Mesendoderm (in vitro differentiated cells): ENCODE results near the gene RELL1.
A peak's percentile ranks its signal among the peaks of the same experiment; 100 is the strongest.

ENCODE experiments used
- DNase-seq: peaks from one replicate; pipeline ENCODE4 v3.0.0; 2013
- H2AK5ac ChIP-seq: 2 replicates; pipeline ENCODE4 v1.6.1; 2013; ENCODE audit warnings: low read length, inconsistent platforms
- H2BK120ac ChIP-seq: 2 replicates; pipeline ENCODE4 v1.6.1; 2013; ENCODE audit warnings: low read depth, mild to moderate bottlenecking, low read length, moderate library complexity, mixed read lengths
- H2BK15ac ChIP-seq: replicated peaks from 2 replicates; pipeline ENCODE4 v1.6.1; 2013; ENCODE audit warnings: low read depth, mild to moderate bottlenecking, moderate library complexity
- H2BK5ac ChIP-seq: 2 replicates; pipeline ENCODE4 v1.6.1; 2013; ENCODE audit warnings: low read length, inconsistent platforms
- H3K18ac ChIP-seq: 2 replicates; pipeline ENCODE4 v1.6.1; 2013; ENCODE audit warnings: mild to moderate bottlenecking, low read length, mixed read lengths
- H3K23ac ChIP-seq: one replicate; pipeline ENCODE4 v1.6.1; 2013; ENCODE audit warnings: low read length
- H3K27ac ChIP-seq: 2 replicates; pipeline ENCODE4 v1.5.1; 2013; ENCODE audit warnings: low read depth, mild to moderate bottlenecking, inconsistent platforms, low read length, moderate library complexity
- H3K27me3 ChIP-seq: 2 replicates; pipeline ENCODE4 v1.6.1; 2013; ENCODE audit warnings: low read length, control low read depth, mild to moderate bottlenecking, inconsistent platforms; ENCODE audit not compliant: insufficient read depth, poor library complexity
- H3K36me3 ChIP-seq: 2 replicates; pipeline ENCODE4 v1.6.1; 2013; ENCODE audit warnings: low read length, inconsistent platforms; ENCODE audit not compliant: control insufficient read depth, insufficient read depth
- H3K4ac ChIP-seq: one replicate; pipeline ENCODE4 v1.6.1; 2013; ENCODE audit warnings: low read depth, mild to moderate bottlenecking, low read length, moderate library complexity
- H3K4me1 ChIP-seq: 2 replicates; pipeline ENCODE4 v1.6.1; 2013; ENCODE audit warnings: low read depth, low read length, inconsistent platforms; ENCODE audit not compliant: control insufficient read depth
- H3K4me2 ChIP-seq: 2 replicates; pipeline ENCODE4 v1.6.1; 2013; ENCODE audit warnings: low read length
- H3K4me3 ChIP-seq: 2 replicates; pipeline ENCODE4 v1.5.1; 2013; ENCODE audit warnings: mild to moderate bottlenecking, low read length
- H3K56ac ChIP-seq: one replicate; pipeline ENCODE4 v1.6.1; 2013; ENCODE audit warnings: low read length
- H3K79me1 ChIP-seq: 2 replicates; pipeline ENCODE4 v1.6.1; 2013; ENCODE audit warnings: low read length, inconsistent platforms
- H3K79me2 ChIP-seq: 2 replicates; pipeline ENCODE4 v1.6.1; 2013; ENCODE audit warnings: mild to moderate bottlenecking, low read length; ENCODE audit not compliant: control insufficient read depth, insufficient read depth
- H3K9ac ChIP-seq: 2 replicates; pipeline ENCODE4 v1.6.1; 2013; ENCODE audit warnings: low read length, inconsistent platforms
- H4K5ac ChIP-seq: one replicate; pipeline ENCODE4 v1.6.1; 2013; ENCODE audit warnings: low read length
- H4K8ac ChIP-seq: one replicate; pipeline ENCODE4 v1.6.1; 2013; ENCODE audit warnings: low read depth, mild to moderate bottlenecking, control low read depth, low read length, moderate library complexity
- WGBS: extraction: QIAGEN DNeasy Blood & Tissue Kit; methylation state at CpG from one replicate; pipeline ENCODE4 v1.1.7; 2013; ENCODE audit warnings: low lambda C conversion rate, missing lambda C conversion rate; ENCODE audit not compliant: insufficient coverage; ENCODE audit errors: extremely low coverage; 5-methylcytosine and 5-hydroxymethylcytosine counted together

Gene RELL1

GRCh38 chr4:37663552-37663951, 22.6 kb downstream of the RELL1 start:
- Histone ChIP-seq H4K5ac (no peak overlapping the region), H3K4me1 (peaks cover 23% of the 10 kb centered on the region), H3K79me1 (peaks cover 5% of the 10 kb centered on the region), H4K8ac (no peak overlapping the region), H3K27ac (no peak overlapping the region), H3K23ac (peak overlapping the region; percentile 60), H3K4ac (no peak overlapping the region), H2AK5ac (no peak overlapping the region), H3K36me3 (no peaks in the 10 kb centered on the region), H3K27me3 (no peaks in the 10 kb centered on the region), H3K56ac (peak overlapping the region; percentile 15), H3K4me2 (no peak overlapping the region), H2BK5ac (no peak overlapping the region), H3K4me3 (no peak overlapping the region), H3K79me2 (peaks cover 1% of the 10 kb centered on the region), H3K18ac (no peak overlapping the region), H2BK120ac (no peak overlapping the region), H2BK15ac (no peak overlapping the region), H3K9ac (no peak overlapping the region)
- DNase-seq: no peak
- no CpG with 5 or more reads among the region's 7 CpGs for WGBS

GRCh38 chr4:37662861-37663390, 23.2 kb downstream of the RELL1 start:
- no peak overlapping the region for H3K23ac ChIP-seq
- no peak overlapping the region for H2AK5ac ChIP-seq
- DNase-seq: no peak
- no peak overlapping the region for H2BK120ac ChIP-seq
- H4K8ac ChIP-seq: no peak overlapping the region
- H3K36me3 ChIP-seq: no peaks in the 10 kb centered on the region
- no peak overlapping the region for H3K4ac ChIP-seq
- H3K4me1 ChIP-seq: peaks cover 23% of the 10 kb centered on the region
- H3K4me2 ChIP-seq: no peak overlapping the region
- no peak overlapping the region for H3K27ac ChIP-seq
- no peak overlapping the region for H2BK15ac ChIP-seq
- peak overlapping the region; percentile 19 for H3K18ac ChIP-seq
- no peak overlapping the region for H3K56ac ChIP-seq
- no peaks in the 10 kb centered on the region for H3K27me3 ChIP-seq
- H4K5ac ChIP-seq: no peak overlapping the region
- H3K9ac ChIP-seq: peak overlapping the region; percentile 20
- no peak overlapping the region for H3K4me3 ChIP-seq
- peaks cover 1% of the 10 kb centered on the region for H3K79me2 ChIP-seq
- peaks cover 7% of the 10 kb centered on the region for H3K79me1 ChIP-seq
- WGBS: no CpG with 5 or more reads among the region's 5 CpGs
- no peak overlapping the region for H2BK5ac ChIP-seq

GRCh38 chr4:37662251-37662650, 23.9 kb downstream of the RELL1 start:
- Histone ChIP-seq H2BK5ac (no peak overlapping the region), H3K4me1 (peaks cover 23% of the 10 kb centered on the region), H3K23ac (no peak overlapping the region), H2AK5ac (no peak overlapping the region), H2BK120ac (no peak overlapping the region), H3K79me1 (peaks cover 9% of the 10 kb centered on the region), H3K4ac (no peak overlapping the region), H4K5ac (no peak overlapping the region), H4K8ac (no peak overlapping the region), H3K27me3 (no peaks in the 10 kb centered on the region), H3K4me3 (no peak overlapping the region), H3K36me3 (no peaks in the 10 kb centered on the region), H3K18ac (no peak overlapping the region), H2BK15ac (no peak overlapping the region), H3K9ac (no peak overlapping the region), H3K27ac (no peak overlapping the region), H3K4me2 (no peak overlapping the region), H3K79me2 (peaks cover 1% of the 10 kb centered on the region), H3K56ac (no peak overlapping the region)
- DNase-seq: no peak
- WGBS: no CpG with 5 or more reads among the region's 1 CpG

GRCh38 chr4:37661772-37662171, 24.4 kb downstream of the RELL1 start:
- Histone ChIP-seq H3K79me2 (peaks cover 1% of the 10 kb centered on the region), H3K4me3 (no peak overlapping the region), H3K27ac (no peak overlapping the region), H3K79me1 (peaks cover 9% of the 10 kb centered on the region), H4K5ac (no peak overlapping the region), H3K56ac (peak overlapping the region; percentile 17), H2BK120ac (no peak overlapping the region), H3K27me3 (no peaks in the 10 kb centered on the region), H3K4me1 (peaks cover 23% of the 10 kb centered on the region), H2BK5ac (no peak overlapping the region), H3K18ac (peak overlapping the region; percentile 8), H3K4ac (no peak overlapping the region), H3K36me3 (no peaks in the 10 kb centered on the region), H3K9ac (no peak overlapping the region), H2BK15ac (no peak overlapping the region), H3K23ac (no peak overlapping the region), H4K8ac (no peak overlapping the region), H3K4me2 (no peak overlapping the region), H2AK5ac (no peak overlapping the region)
- WGBS: no CpG with 5 or more reads among the region's 3 CpGs
- DNase-seq: no peak

- Histone ChIP-seq H3K27ac (no peak overlapping the region), H3K56ac (no peak overlapping the region)
- no CpG with 5 or more reads among the region's 3 CpGs for WGBS
Observed at GRCh38 chr4:37659696-37660095, 26.5 kb downstream of the RELL1 start.

GRCh38 chr4:37656649-37657048, 29.5 kb downstream of the RELL1 start:
- H3K27ac ChIP-seq: no peak overlapping the region
- WGBS: no CpG with 5 or more reads among the region's 4 CpGs
- H3K23ac ChIP-seq: no peak overlapping the region
- no peak overlapping the region for H3K4me3 ChIP-seq
- no peak overlapping the region for H4K5ac ChIP-seq
- H3K4me1 ChIP-seq: no peaks in the 10 kb centered on the region
- H3K27me3 ChIP-seq: no peaks in the 10 kb centered on the region
- no peak overlapping the region for H2BK120ac ChIP-seq
- H2AK5ac ChIP-seq: no peak overlapping the region
- H3K79me2 ChIP-seq: peaks cover 1% of the 10 kb centered on the region
- H3K36me3 ChIP-seq: no peaks in the 10 kb centered on the region
- no peak overlapping the region for H2BK5ac ChIP-seq
- H2BK15ac ChIP-seq: no peak overlapping the region
- no peak overlapping the region for H3K4ac ChIP-seq
- H3K18ac ChIP-seq: no peak overlapping the region
- no peak overlapping the region for H3K9ac ChIP-seq
- no peak overlapping the region for H3K4me2 ChIP-seq
- no peak overlapping the region for H4K8ac ChIP-seq
- DNase-seq: no peak
- peaks cover 10% of the 10 kb centered on the region for H3K79me1 ChIP-seq
- no peak overlapping the region for H3K56ac ChIP-seq

More at GRCh38 chr4:37659696-37660095, 26.5 kb downstream of the RELL1 start:
- Histone ChIP-seq H2BK120ac (no peak overlapping the region), H2BK15ac (no peak overlapping the region), H2AK5ac (no peak overlapping the region), H3K79me1 (peaks cover 13% of the 10 kb centered on the region), H3K4me3 (no peak overlapping the region), H2BK5ac (no peak overlapping the region), H3K36me3 (no peaks in the 10 kb centered on the region), H3K4me1 (peaks cover 12% of the 10 kb centered on the region), H3K79me2 (peaks cover 1% of the 10 kb centered on the region), H3K4ac (no peak overlapping the region), H4K5ac (no peak overlapping the region), H3K18ac (no peak overlapping the region), H4K8ac (no peak overlapping the region), H3K4me2 (no peak overlapping the region), H3K27me3 (no peaks in the 10 kb centered on the region), H3K23ac (no peak overlapping the region), H3K9ac (no peak overlapping the region)
- DNase-seq: no peak
